HG02981 (cell line): ENCODE data around the gene COASY.
"Not testable (repeated sequence)": the region's sequence is repeated elsewhere in the genome, so short reads cannot be mapped to it uniquely, and the experiment has no call there.

Experiments
- ATAC-seq: cut with Tn5 transposase; IDR thresholded peaks from one replicate; pipeline ENCODE4 v1.9.1; 2021; ENCODE audit warnings: mild to moderate bottlenecking, moderate library complexity; ENCODE audit not compliant: unreplicated experiment

COASY gene

DNA sequence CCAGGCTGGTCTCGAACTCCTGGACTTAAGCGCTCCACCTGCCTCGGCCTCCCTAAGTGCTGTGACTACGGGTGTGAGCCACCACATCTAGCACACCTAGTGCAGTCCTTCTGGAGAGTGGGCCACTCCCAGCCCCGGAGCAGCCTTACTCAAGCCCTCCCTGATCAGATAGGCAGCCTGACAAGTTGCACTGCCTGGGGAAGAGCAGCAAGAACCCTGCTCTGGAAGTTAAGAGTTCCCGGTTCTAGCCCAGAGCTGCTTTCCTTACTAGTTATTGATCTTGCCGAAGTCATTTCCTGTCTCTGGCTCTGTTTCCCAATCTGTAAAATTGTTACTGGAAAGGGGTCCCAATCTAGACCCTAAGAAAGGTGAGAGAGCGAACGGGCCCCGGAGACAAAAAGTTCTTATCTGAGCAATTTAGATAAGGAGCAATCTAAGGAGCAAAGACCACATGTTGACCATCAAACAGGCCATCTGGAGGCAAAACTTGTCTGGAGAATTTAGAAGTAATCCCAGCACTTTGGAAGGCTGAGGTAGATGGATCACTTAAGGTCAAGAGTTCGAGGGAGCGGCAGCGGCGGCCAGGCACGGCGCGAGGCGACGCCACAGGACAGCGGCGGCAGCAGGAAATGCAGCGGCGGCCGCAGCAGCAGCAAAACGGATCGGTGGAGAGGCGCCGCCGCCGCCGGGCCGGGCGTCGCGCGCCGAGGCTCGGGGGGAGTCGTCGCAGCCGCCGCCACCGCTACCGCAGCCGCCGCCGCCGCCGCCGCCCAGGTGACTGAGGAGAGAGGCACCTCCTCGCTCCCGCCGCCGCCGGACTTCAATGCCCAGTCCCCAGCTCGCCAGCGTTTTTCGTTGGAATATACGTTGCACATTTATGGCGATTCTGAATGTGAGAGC lies 30.2 kb upstream of the COASY start:
- no peak for ATAC-seq

- peak; percentile 6 for ATAC-seq
Observed at GRCh38 chr17:42535155-42536047, 26.5 kb upstream of the COASY start.

DNA sequence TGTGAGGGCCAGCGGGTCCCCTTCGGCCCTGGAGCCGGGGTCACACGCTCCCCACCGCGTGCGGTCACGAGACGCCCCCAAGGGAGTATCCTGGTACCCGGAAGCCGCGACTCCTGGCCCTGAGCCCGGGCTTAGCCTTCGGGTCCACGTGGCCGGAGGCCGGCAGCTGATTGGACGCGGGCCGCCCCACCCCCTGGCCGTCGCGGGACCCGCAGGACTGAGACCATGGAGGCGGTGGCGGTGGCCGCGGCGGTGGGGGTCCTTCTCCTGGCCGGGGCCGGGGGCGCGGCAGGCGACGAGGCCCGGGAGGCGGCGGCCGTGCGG lies 25.9 kb upstream of the COASY start, which contains the start of gene NAGLU:
NAGLU (plus strand) TSS at position 194 of the 324 bp plus-strand sequence; CDS start at position 226, 32 bp downstream.
- peak; percentile 80 for ATAC-seq

- ATAC-seq = peak; percentile 56
Observed at GRCh38 chr17:42536372-42537155, 25.4 kb upstream of the COASY start.

DNA sequence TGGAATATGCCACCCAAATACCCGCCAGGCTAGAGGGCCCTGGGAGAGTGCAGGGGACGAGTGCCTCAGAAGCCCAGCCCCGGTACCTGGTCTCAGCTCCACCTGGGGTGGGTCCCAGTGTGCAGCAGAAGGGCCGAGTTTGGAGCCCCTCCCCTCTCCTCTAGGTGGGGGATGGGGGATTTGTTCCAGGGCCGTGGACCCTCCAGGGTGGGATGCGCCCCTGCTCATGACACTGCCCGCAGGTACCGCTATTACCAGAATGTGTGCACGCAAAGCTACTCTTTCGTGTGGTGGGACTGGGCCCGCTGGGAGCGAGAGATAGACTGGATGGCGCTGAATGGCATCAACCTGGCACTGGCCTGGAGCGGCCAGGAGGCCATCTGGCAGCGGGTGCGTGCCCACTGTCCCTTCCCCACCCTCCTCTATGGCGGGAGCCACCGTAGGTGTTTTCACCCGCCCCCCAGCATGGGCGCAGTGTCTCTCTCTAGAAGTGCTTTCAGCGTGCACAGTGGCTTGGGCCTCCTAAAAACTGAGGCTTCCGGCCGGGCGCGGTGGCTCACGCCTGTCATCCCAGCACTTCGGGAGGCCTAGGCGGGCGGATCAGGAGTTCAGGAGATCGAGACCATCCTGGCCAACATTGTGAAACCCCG lies 24.7 kb upstream of the COASY start:
- ATAC-seq = no peak

DNA sequence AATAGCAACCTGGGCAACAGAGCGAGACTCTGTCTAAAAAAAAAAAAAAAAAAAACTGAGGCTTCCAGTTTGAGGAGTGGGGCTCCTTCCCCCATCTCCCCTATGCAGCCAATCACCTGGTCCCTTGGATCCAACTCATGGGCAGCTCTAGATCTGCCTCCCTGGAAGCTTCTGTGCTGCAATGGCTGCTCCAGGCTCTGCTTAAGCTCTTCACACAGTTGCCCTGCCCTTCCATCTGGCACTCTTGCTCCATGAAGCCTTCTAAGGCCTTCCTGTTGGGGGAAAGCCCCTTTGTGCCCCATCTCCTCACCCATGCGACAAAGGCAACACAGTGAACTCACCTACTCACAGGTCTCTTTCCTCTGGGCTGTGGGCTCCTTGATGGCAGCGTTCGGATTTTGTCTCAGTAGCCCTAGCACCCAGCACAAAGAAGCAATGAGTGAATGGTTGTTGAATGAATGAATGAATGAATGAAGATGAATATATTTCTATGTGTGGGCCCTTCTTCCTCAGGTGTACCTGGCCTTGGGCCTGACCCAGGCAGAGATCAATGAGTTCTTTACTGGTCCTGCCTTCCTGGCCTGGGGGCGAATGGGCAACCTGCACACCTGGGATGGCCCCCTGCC lies 24.0 kb upstream of the COASY start:
- ATAC-seq = no peak

- no peak for ATAC-seq
Observed at GRCh38 chr17:42538482-42538881, 23.5 kb upstream of the COASY start.

DNA sequence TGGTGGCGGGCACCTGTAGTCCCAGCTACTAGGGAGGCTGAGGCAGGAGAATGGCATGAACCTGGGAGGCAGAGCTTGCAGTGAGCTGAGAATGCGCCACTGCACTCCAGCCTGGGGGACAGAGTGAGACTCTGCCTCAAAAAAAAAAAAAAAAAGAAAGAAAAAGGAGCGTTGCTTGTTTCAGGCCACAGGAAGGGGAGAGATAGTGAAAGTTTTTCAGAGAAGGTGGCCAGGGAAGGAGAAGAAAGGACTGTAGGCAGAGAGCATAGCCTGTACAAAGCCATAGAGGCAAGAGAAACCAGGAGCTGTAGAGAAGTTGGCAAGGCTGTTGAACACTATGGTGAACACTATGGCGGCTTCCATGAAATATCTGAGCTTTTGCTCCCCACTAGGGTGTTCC lies 21.4 kb upstream of the COASY start:
- ATAC-seq = not testable (repeated sequence)

DNA sequence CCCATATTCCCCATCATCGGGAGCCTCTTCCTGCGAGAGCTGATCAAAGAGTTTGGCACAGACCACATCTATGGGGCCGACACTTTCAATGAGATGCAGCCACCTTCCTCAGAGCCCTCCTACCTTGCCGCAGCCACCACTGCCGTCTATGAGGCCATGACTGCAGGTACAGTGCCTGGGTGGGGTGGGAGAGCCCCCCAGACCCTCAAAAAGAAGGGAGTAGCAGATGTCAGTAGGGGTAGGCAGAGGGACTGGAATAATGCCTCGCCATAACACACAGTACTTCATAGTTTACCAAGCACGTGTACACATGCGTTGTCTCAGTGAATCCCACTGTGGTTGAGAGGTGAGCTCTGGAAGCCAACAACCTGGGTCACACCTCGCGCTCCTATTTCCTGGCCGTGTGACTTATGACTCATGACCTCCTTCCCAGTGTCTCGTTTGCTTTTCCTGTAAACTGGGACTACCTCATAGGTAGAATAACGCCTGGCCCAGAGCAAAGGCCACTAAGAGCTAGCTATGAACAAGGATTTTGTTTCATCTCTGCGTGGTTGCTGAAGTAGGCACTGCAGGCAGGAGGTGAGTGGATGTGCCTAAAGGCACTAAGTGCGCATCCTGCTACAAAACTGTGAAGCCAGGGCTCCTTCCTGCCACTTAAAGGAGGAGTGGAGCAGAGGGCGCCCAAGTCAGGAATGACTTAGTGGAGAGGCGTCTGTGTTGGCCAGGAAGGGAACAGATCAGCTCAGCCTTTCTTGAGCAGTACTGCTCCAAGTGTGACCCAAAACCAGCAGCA lies 20.7 kb upstream of the COASY start:
- no peak for ATAC-seq

DNA sequence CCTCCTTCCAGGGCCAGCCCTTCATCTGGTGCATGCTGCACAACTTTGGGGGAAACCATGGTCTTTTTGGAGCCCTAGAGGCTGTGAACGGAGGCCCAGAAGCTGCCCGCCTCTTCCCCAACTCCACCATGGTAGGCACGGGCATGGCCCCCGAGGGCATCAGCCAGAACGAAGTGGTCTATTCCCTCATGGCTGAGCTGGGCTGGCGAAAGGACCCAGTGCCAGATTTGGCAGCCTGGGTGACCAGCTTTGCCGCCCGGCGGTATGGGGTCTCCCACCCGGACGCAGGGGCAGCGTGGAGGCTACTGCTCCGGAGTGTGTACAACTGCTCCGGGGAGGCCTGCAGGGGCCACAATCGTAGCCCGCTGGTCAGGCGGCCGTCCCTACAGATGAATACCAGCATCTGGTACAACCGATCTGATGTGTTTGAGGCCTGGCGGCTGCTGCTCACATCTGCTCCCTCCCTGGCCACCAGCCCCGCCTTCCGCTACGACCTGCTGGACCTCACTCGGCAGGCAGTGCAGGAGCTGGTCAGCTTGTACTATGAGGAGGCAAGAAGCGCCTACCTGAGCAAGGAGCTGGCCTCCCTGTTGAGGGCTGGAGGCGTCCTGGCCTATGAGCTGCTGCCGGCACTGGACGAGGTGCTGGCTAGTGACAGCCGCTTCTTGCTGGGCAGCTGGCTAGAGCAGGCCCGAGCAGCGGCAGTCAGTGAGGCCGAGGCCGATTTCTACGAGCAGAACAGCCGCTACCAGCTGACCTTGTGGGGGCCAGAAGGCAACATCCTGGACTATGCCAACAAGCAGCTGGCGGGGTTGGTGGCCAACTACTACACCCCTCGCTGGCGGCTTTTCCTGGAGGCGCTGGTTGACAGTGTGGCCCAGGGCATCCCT lies 18.5 kb upstream of the COASY start:
- no peak for ATAC-seq

GRCh38 chr17:42544874-42545283 lies 17.1 kb upstream of the COASY start:
- no peak for ATAC-seq

DNA sequence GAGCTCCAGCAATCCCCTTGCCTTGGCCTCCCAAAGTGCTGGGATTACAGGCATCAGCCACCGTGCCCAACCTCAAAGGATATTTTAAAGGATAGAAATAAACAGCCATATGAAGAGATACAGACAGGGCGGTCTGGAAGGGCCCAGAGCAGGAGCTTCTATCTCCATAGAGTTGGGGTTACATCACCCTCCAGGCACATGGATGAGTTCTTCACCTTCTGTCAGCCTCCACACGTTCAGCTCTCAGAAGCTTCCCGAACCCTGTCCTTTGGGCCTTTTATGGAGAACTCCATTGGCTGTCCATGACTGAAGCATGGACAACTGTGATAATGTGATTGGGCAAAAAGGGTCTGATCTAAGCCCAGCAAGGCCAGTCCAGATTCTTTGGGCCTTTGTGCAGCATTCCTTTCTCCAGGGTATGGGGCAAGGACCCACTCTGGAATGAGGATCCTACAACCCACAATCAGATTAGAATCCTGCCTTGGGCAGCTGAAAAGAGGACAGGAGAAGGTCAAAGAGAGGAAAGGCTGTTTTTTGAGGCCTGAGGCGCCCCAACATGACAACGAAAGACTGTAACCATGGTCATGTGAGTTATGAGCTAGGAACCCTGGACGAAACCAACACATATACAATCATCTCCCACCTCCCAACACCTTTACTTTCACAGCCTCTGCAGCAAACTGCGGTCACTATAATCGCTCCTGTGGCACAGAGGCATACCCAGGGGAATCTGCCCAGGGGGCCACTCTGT lies 16.0 kb upstream of the COASY start:
- ATAC-seq = not testable (repeated sequence)

GRCh38 chr17:42547001-42547461 lies 14.9 kb upstream of the COASY start:
- no peak for ATAC-seq

DNA sequence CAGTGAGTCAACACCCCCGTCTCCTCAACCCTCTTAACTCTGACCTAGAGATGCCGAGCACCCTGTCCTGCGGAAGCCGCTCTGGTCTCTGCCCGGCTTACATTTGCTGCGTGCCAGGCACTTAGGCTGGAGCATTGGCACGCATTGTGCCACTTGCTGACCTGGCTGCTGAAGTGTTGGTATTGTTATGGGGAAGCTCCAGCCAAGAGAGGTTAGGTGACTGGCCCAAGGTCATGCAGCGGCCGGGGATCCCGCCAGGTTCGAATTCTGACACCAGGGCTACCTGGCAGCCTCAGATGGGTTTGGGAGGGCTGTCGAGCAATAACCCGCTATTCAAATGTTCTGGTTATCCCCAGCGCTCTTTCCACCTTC lies 14.3 kb upstream of the COASY start:
- ATAC-seq = no peak

DNA sequence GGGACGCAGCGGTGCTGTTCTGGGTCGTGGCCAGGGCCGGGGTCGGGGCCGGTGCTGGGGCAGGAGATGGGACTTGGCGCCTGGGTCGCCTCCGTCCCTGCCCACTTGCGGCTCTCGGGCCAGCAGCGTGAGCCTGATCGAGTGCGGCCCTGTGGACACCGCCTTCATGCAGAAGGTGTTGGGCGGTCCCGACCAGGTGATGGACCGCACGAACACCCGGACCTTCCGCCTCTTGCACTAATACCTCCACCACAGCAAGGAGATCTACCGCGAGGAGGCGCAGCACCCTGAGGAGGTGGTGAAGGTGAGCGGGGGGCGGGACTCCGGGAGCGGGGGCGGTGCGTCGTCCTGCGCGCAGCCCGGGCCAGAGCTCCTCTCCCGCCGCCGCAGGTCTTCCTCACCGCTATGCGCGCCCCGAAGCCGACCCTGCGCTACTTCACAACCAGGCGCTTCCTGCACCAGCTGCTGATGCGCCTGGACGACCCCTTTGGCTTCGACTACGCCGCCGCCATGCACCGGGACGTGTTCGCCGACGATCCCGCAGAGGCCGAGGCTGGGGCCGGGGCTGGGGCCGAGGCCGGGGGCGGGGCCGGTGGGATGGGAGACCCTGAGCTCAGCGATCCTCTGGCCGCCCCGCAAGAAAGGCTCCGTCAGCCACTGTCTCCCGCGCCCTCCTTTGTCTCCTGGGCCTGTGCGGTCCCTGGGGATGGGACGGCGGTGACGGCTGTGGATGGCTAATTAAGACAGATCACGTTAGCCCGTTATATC lies 13.7 kb upstream of the COASY start:
- peak; percentile 54 for ATAC-seq

DNA sequence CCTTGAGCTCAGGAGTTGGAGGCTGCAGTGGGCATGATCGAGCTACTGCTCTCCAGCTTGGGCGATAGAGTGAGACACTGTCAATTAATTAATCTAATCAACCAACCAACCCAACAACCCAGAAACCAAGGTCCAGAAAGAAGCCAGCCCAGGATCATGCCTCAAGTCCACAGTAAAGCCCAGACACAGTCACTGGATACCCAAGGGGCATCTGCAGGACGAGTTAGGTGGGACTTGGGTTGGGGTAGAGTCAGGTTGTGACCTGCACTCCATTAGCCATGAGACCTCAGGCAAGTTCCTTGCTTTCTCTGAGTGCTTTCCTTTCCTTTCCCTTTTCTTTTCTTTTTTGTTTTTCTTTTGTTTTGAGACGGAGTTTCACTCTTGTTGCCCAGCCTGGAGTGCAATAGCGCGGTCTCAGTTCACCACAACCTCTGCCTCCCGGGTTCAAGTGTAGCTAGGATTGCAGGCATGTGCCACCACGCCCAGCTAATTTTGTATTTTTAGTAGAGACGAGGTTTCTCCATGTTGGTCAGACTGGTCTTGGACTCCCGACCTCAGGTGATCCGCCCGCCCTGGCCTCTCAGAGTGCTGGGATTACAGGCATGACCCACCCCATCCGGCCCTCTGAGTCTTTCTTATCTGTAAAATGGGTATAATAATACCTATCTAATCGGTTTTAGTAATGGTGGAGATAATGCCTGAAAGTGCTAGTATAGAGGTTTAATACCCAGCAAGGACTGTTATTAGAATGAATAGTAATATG lies 12.8 kb upstream of the COASY start:
- no peak for ATAC-seq
